Activated T-cell treated with anti-CD3 and anti-CD28 coated beads, Interleukin-2, amount 50 U/mL, for 4 hours (primary cell): ENCODE results near the gene PPP1R14C. TPM values are rescaled to one million over a fixed set of nuclear protein-coding genes. Genes with fewer than 3 reads are reported as not detected.
"Not testable (repeated sequence)": the region's sequence is repeated elsewhere in the genome, so short reads cannot be mapped to it uniquely, and the experiment has no call there.

Experiments
- ATAC-seq, 2 donors: fragments of 200-7000 bp; cut with Tn5 transposase; one replicate each; pipeline ENCODE4 v1.10.0; 2021
- DNase-seq: peaks from one replicate; pipeline ENCODE4 v3.0.0-alpha.2; 2020
- H3K27me3 Mint-ChIP-seq: one replicate; pipeline ENCODE4 v1.8.0; 2021; ENCODE audit warnings: low read depth, mixed read lengths
- H3K36me3 Mint-ChIP-seq: one replicate; pipeline ENCODE4 v1.8.0; 2022; ENCODE audit warnings: mixed read lengths; ENCODE audit not compliant: insufficient read depth
- H3K4me1 Mint-ChIP-seq: one replicate; pipeline ENCODE4 v1.8.0; 2021; ENCODE audit warnings: low read depth, mixed read lengths
- H3K4me3 Mint-ChIP-seq: one replicate; pipeline ENCODE4 v1.8.0; 2021; ENCODE audit warnings: mild to moderate bottlenecking, moderate library complexity, mixed read lengths
- H3K9me3 Mint-ChIP-seq: one replicate; pipeline ENCODE4 v1.8.0; 2021; ENCODE audit warnings: mixed read lengths
- total RNA-seq, 3 donors: library from RNA; stranded (reverse); gene quantifications; one replicate each; pipeline ENCODE4 v1.2.1, GENCODE V29; 2021

Gene PPP1R14C
- total RNA-seq, 3 donors from 2014 or later: 0.18 to 0.52 TPM; not detected in 1

GRCh38 chr6:150169609-150170008 lies 26.8 kb downstream of the PPP1R14C start:
- Mint-ChIP-seq H3K4me1 (peaks cover 11% of the 10 kb centered on the region), H3K4me3 (no peak overlapping the region), H3K36me3 (no peaks in the 10 kb centered on the region), H3K27me3 (peaks cover 9% of the 10 kb centered on the region), H3K9me3 (no peaks in the 10 kb centered on the region)
- peak; percentile 98 for ATAC-seq
- no peak for DNase-seq

- ATAC-seq (no peak), DNase-seq (no peak)
- no peaks in the 10 kb centered on the region for H3K36me3 Mint-ChIP-seq
- H3K4me3 Mint-ChIP-seq: no peak overlapping the region
- peaks cover 11% of the 10 kb centered on the region for H3K4me1 Mint-ChIP-seq
- H3K27me3 Mint-ChIP-seq: peaks cover 12% of the 10 kb centered on the region
- no peaks in the 10 kb centered on the region for H3K9me3 Mint-ChIP-seq
Observed at GRCh38 chr6:150172929-150173328, 30.1 kb downstream of the PPP1R14C start.

DNA sequence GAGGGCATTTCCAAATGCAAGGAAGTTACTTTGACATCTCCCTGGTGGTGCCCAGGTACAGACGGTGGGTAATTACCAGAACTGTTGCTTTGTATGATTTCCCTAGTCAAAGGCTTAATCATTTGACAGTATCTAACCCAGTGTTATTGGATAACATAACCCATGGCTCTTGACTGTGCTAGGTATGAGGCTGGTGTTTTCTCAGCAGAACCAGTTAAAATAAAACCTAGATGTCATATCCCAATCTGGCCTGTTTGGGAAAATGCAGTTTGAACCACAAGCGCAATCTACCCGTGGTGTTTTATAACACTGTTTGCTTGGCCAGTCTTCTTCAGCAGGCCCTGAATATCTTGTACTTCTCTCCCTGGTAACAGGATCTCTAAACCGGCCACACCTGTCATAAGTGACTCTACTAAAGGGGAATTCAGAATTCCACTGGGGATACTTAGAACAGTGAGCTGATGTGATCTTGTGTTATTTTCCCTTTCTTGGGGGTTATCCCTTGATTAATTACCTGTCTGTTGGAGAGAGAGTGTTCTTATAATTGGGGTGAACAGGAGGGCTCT lies 32.8 kb downstream of the PPP1R14C start:
- DNase-seq: no peak
- Mint-ChIP-seq H3K36me3 (no peaks in the 10 kb centered on the region), H3K4me1 (no peaks in the 10 kb centered on the region), H3K9me3 (no peaks in the 10 kb centered on the region), H3K27me3 (peaks cover 8% of the 10 kb centered on the region), H3K4me3 (no peak overlapping the region)
- no peak for ATAC-seq

GRCh38 chr6:150176152-150176551 lies 33.3 kb downstream of the PPP1R14C start:
- no peaks in the 10 kb centered on the region for H3K9me3 Mint-ChIP-seq
- H3K27me3 Mint-ChIP-seq: peaks cover 6% of the 10 kb centered on the region
- ATAC-seq: no peak
- no peak for DNase-seq
- no peak overlapping the region for H3K4me3 Mint-ChIP-seq
- no peaks in the 10 kb centered on the region for H3K4me1 Mint-ChIP-seq
- no peaks in the 10 kb centered on the region for H3K36me3 Mint-ChIP-seq

DNA sequence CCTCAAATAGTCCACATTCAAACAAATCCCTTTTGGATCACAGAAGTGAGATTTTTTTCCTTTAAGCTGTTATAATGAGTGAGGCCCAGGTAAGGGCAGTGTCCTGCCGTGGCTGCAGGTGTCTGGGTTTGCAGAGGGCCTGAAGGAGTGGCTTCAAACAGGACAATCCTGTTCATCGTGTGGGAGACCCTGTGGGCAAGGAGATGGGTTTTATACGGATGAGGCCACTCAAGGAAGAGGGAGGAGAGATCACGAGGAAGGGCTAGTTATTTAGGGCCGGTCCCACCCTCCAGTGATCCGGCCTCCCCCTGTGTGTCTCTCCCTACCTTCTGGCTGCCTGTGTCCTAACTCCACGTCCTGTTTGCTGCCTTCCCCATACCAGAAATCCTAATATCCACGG lies 33.8 kb downstream of the PPP1R14C start:
- Mint-ChIP-seq H3K36me3 (no peaks in the 10 kb centered on the region), H3K4me1 (no peaks in the 10 kb centered on the region), H3K9me3 (no peaks in the 10 kb centered on the region), H3K4me3 (no peak overlapping the region), H3K27me3 (peaks cover 6% of the 10 kb centered on the region)
- ATAC-seq (no peak), DNase-seq (no peak)

- Mint-ChIP-seq H3K27me3 (peaks cover 3% of the 10 kb centered on the region), H3K4me3 (no peak overlapping the region), H3K4me1 (no peaks in the 10 kb centered on the region), H3K36me3 (no peaks in the 10 kb centered on the region), H3K9me3 (no peaks in the 10 kb centered on the region)
- no peak for DNase-seq
- ATAC-seq: no peak
Observed at GRCh38 chr6:150177259-150177951, 34.6 kb downstream of the PPP1R14C start.

DNA sequence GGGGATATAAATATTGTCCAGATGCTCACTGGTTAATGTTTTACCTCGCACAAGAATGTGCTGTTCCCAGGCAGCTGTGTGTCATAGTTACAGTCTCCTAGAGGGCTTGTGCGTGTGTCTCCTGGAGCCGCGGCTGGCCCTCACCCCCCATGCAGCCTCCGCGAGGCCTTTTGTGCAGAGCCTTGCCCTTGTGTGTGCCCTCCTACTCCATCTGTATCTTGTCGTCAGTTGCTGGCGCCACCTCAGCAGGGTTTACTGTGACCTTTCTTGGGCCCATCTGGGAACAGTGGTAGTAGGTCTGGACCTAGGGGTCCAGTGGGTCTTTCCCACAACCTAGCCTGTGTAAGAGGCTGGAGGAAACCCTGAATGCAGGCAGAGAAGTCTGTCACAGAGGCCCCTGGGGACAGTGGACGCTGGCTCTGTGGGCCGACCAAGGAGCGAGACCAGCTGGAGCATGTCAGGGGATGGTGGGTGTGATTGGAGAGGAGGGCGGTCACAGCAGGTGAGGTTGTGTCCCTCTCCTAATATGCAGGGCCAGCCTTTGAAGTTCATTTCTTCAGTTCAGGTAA lies 35.2 kb downstream of the PPP1R14C start:
- Mint-ChIP-seq H3K4me1 (no peaks in the 10 kb centered on the region), H3K9me3 (no peaks in the 10 kb centered on the region), H3K4me3 (no peak overlapping the region), H3K36me3 (no peaks in the 10 kb centered on the region), H3K27me3 (peaks cover 3% of the 10 kb centered on the region)
- no peak for DNase-seq
- no peak for ATAC-seq

- Mint-ChIP-seq H3K4me3 (no peak overlapping the region), H3K9me3 (no peaks in the 10 kb centered on the region), H3K36me3 (no peaks in the 10 kb centered on the region), H3K4me1 (no peaks in the 10 kb centered on the region), H3K27me3 (peaks cover 3% of the 10 kb centered on the region)
- ATAC-seq (no peak), DNase-seq (no peak)
Observed at GRCh38 chr6:150179030-150179429, 36.2 kb downstream of the PPP1R14C start.

- not testable (repeated sequence) for H3K27me3 Mint-ChIP-seq, H3K9me3 Mint-ChIP-seq, ATAC-seq, H3K36me3 Mint-ChIP-seq, DNase-seq, H3K4me3 Mint-ChIP-seq, H3K4me1 Mint-ChIP-seq
Observed at GRCh38 chr6:150179907-150180424, 37.1 kb downstream of the PPP1R14C start.

- DNase-seq (no peak), ATAC-seq (no peak)
- no peaks in the 10 kb centered on the region for H3K36me3 Mint-ChIP-seq
- peaks cover 3% of the 10 kb centered on the region for H3K4me1 Mint-ChIP-seq
- H3K9me3 Mint-ChIP-seq: no peaks in the 10 kb centered on the region
- peaks cover 3% of the 10 kb centered on the region for H3K27me3 Mint-ChIP-seq
- H3K4me3 Mint-ChIP-seq: no peak overlapping the region
Observed at GRCh38 chr6:150180517-150180916, 37.7 kb downstream of the PPP1R14C start.

- H3K9me3 Mint-ChIP-seq: no peaks in the 10 kb centered on the region
- H3K4me1 Mint-ChIP-seq: peaks cover 3% of the 10 kb centered on the region
- H3K36me3 Mint-ChIP-seq: no peaks in the 10 kb centered on the region
- ATAC-seq (no peak), DNase-seq (no peak)
- H3K27me3 Mint-ChIP-seq: no peaks in the 10 kb centered on the region
- no peak overlapping the region for H3K4me3 Mint-ChIP-seq
Observed at GRCh38 chr6:150182460-150183078, 39.7 kb downstream of the PPP1R14C start.

GRCh38 chr6:150183105-150183504 lies 40.3 kb downstream of the PPP1R14C start:
- no peaks in the 10 kb centered on the region for H3K9me3 Mint-ChIP-seq
- H3K27me3 Mint-ChIP-seq: no peaks in the 10 kb centered on the region
- DNase-seq (no peak), ATAC-seq (no peak)
- H3K4me1 Mint-ChIP-seq: peaks cover 3% of the 10 kb centered on the region
- H3K36me3 Mint-ChIP-seq: no peaks in the 10 kb centered on the region
- H3K4me3 Mint-ChIP-seq: no peak overlapping the region

DNA sequence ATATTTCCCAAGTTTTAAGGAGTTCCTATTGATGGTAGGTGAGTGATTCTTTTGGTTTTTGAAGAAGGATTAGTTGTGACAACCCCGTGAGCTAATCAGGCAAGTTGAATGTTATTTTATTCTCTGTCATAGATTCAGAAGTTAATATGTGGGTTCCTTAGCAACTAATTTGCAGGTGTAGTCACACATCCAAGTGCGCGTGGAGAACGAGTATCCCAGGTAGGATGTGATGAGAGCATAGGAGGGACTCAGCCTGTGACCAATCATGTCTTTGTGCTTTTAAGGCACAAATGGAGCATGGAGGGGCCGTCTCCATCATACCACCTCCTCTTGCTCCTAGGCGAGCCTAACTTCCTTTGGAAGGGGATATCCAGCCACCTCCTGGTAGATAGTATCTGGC lies 41.1 kb downstream of the PPP1R14C start:
- no peaks in the 10 kb centered on the region for H3K9me3 Mint-ChIP-seq
- no peaks in the 10 kb centered on the region for H3K36me3 Mint-ChIP-seq
- no peaks in the 10 kb centered on the region for H3K27me3 Mint-ChIP-seq
- DNase-seq (no peak), ATAC-seq (no peak)
- H3K4me3 Mint-ChIP-seq: no peak overlapping the region
- peaks cover 3% of the 10 kb centered on the region for H3K4me1 Mint-ChIP-seq

GRCh38 chr6:150184850-150185731 lies 42.2 kb downstream of the PPP1R14C start:
- Mint-ChIP-seq H3K27me3 (peaks cover 7% of the 10 kb centered on the region), H3K4me1 (peaks cover 3% of the 10 kb centered on the region), H3K36me3 (no peaks in the 10 kb centered on the region), H3K4me3 (no peak overlapping the region), H3K9me3 (no peaks in the 10 kb centered on the region)
- no peak for DNase-seq
- no peak for ATAC-seq
